Stomach (tissue), 9 donors: ENCODE data around the gene FAM131B. TPM values are rescaled to one million over a fixed set of nuclear protein-coding genes. Genes with fewer than 3 reads are reported as not detected.
A peak's percentile ranks its signal among the peaks of the same experiment; 100 is the strongest.

ENCODE experiments used
- DNase-seq, 2 donors: peaks; one replicate each; pipeline versions ENCODE4 v3.0.0 to v3.0.0-alpha.2; 2013 to 2019
- H3K27ac ChIP-seq, 5 donors: fragments of 200-600 bp in 4 of 5; sonication (generic) in 4 of 5; one replicate each; pipeline ENCODE4 v1.5.1; 2013 to 2019; ENCODE audit warnings: mild to moderate bottlenecking in 1 of 5, moderate library complexity in 1 of 5
- H3K27me3 ChIP-seq, 3 donors: fragments of 200-600 bp; sonication (generic); one replicate each; pipeline ENCODE4 v1.5.1; 2017 to 2019; ENCODE audit warnings: mixed run types in 1 of 3
- H3K36me3 ChIP-seq, 4 donors: fragments of 200-600 bp; sonication (generic); 1 replicate in 3 of 4; 2 replicates in 1 of 4; pipeline ENCODE4 v1.5.1; 2016 to 2019
- H3K4me1 ChIP-seq, 4 donors: fragments of 200-600 bp; sonication (generic); one replicate each; pipeline ENCODE4 v1.5.1; 2016 to 2019
- H3K4me3 ChIP-seq, 4 donors: fragments of 200-600 bp; sonication (generic) in 3 of 4; one replicate each; pipeline ENCODE4 v1.5.1; 2016 to 2019; ENCODE audit warnings: mild to moderate bottlenecking in 1 of 4
- H3K9me3 ChIP-seq, 4 donors: fragments of 200-600 bp; sonication (generic); one replicate each; pipeline ENCODE4 v1.5.1; 2016 to 2019
- EP300 ChIP-seq: sonication (generic); formaldehyde crosslinking; IDR thresholded peaks from one replicate; pipeline ENCODE4 v1.6.1; 2017; ENCODE audit warnings: antibody characterized with exemption
- POLR2A ChIP-seq, 4 donors: fragments of 450-650 bp; IDR thresholded peaks; one replicate each; pipeline ENCODE4 v1.6.1; 2016; ENCODE audit warnings: antibody characterized with exemption in 4 of 4, control low read depth in 2 of 4, mild to moderate bottlenecking in 1 of 4, moderate library complexity in 1 of 4
- POLR2AphosphoS5 ChIP-seq, 3 donors: sonication (generic); formaldehyde crosslinking; IDR thresholded peaks; one replicate each; pipeline ENCODE4 v1.6.1; 2016; ENCODE audit warnings: antibody characterized with exemption in 3 of 3
- WGBS, 5 donors: extraction: QIAGEN DNeasy Blood & Tissue Kit in 3 of 5; methylation state at CpG; one replicate each; pipeline versions ENCODE4 v1.1.5 to v1.1.7; 2013 to 2018; 5-methylcytosine and 5-hydroxymethylcytosine counted together
- intact Hi-C: fragments of 100-400 bp; cut with DNase I; formaldehyde crosslinking; loops from one replicate; pipeline ENCODE4 v1.15.1; 2023; ENCODE audit warnings: low total_unique reads
- polyA plus RNA-seq, 3 donors: library from polyadenylated mRNA; stranded (reverse); fragments of 200-250 nt; gene quantifications; one replicate each; pipeline ENCODE4 v1.2.3, GENCODE V29; 2013
- total RNA-seq, 5 donors: library from RNA; depleted of rRNA; stranded (reverse); fragments of >200 nt; gene quantifications; one replicate each; pipeline versions ENCODE4 v1.1.0 to v1.2.3, GENCODE V29; 2014 to 2016
- TF ChIP-seq, protein P1 (sequence below), 7 experiments: fragments of 450-650 bp in 4 of 7; fragments of 200-600 bp in 3 of 7; sonication (generic) in 3 of 7; IDR thresholded peaks; one replicate each; pipeline ENCODE4 v1.5.1; 2016 to 2019; ENCODE audit warnings: antibody characterized with exemption in 7 of 7, control low read depth in 2 of 7, mild to moderate bottlenecking in 1 of 7
- donor health status: healthy with polysubstance abuse.
- donor health status: Bipolar disorder and iron deficiency.
- donor health status: healthy.

Gene FAM131B
- total and polyA plus RNA-seq, 8 donors = 0.29 to 14.0 (median 0.46) TPM; not detected in 1

DNA sequence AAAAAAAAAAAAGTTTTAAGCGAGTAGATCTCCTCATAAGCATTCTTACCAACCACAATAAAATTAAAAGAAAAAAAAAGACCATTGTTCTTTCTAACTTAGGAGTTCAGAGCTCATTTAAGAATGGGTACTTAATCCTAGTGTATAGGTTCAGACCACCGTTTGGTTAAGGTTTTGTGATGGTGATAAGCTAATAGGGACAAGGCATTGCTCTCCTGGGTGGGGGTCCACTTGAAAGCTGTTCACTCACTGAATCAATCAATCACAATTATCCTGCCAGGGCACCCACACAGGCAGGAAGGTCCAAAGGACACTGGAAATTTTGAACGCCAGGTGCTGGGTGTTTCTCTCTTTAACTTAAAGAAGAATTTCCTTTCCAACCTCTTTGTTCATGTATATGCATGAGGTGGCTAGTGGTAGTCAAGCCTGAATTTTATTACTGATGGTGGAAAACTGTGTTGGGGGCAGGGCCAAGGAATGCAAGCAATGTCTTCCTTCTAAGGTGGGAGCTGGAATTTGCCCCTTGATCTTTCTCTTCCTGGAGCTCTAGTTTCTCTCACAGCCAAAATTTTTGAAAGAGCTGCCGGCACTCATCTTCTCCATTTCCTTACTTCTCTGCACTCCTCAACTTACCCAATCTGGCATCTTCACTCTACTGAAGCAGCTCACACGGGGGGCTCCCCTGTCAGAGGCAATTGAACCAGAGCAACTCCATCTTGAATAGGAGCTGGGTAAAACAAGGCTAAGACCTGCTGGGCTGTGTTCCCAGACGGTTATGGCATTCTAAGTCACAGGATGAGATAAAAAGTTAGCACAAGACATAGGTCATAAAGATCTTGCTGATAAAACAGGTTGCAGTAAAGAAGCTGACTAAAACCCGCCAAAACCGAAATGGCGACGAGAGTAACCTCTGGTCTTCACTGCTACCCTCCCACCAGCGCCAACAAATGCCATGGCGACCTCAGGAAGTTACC lies 7.5 kb upstream of the FAM131B start:
- 72 to 83% (median 76%) methylated on average over 12 of the region's 12 CpGs for WGBS, 5 donors
- Histone ChIP-seq H3K4me3 (no peak overlapping the region), H3K36me3 (no peaks in the 10 kb centered on the region), H3K27ac (no peak overlapping the region), H3K4me1 (peaks cover 0 to 21% (median under 1%) of the 10 kb centered on the region in 4 donors), H3K9me3 (no peaks in the 10 kb centered on the region), H3K27me3 (peaks cover 0 to 7% (median 0%) of the 10 kb centered on the region in 3 donors)
- intact Hi-C loops = no loop called here
- TF ChIP-seq POLR2A (IDR thresholded peaks at IDR 0.05) = no peak
- DNase-seq = no peak

DNA sequence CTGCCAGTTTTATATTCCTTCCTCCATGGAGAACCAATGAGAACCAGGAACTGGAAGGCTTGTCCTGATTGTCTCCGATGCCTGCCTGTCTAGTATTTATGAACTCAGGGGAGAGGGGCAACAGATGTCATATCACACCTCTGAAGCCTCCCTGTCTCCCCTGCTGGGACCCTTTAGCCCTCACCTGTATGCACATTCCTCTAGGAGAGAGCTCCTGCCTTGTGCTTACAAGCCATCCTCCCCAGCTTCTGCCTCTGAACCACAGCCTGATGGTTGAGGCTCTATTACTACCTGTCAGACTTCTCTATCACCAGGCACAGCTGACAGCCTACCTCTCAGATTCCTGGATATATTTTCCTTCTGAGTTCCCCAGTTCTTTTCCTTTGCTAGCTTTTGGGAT lies 5.9 kb upstream of the FAM131B start:
- H3K36me3 ChIP-seq = no peaks in the 10 kb centered on the region
- intact Hi-C loops = no loop called here
- TF ChIP-seq POLR2A (IDR thresholded peaks at IDR 0.05) (no peak), EP300 (no peak), POLR2AphosphoS5 (IDR thresholded peaks at IDR 0.05) (no peak)
- TF ChIP-seq, protein P1, sequence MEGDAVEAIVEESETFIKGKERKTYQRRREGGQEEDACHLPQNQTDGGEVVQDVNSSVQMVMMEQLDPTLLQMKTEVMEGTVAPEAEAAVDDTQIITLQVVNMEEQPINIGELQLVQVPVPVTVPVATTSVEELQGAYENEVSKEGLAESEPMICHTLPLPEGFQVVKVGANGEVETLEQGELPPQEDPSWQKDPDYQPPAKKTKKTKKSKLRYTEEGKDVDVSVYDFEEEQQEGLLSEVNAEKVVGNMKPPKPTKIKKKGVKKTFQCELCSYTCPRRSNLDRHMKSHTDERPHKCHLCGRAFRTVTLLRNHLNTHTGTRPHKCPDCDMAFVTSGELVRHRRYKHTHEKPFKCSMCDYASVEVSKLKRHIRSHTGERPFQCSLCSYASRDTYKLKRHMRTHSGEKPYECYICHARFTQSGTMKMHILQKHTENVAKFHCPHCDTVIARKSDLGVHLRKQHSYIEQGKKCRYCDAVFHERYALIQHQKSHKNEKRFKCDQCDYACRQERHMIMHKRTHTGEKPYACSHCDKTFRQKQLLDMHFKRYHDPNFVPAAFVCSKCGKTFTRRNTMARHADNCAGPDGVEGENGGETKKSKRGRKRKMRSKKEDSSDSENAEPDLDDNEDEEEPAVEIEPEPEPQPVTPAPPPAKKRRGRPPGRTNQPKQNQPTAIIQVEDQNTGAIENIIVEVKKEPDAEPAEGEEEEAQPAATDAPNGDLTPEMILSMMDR (IDR thresholded peaks at IDR 0.05) = no peak
- no peak for DNase-seq
- H3K4me1 ChIP-seq = peaks cover 0 to 11% (median 0%) of the 10 kb centered on the region in 4 donors
- 82 to 97% (median 94%) methylated on average over 1 of the region's 1 CpG for WGBS, 5 donors
- H3K4me3 ChIP-seq = no peak overlapping the region
- no peak overlapping the region for H3K27ac ChIP-seq
- H3K9me3 ChIP-seq = no peaks in the 10 kb centered on the region
- peaks cover 0 to 23% (median 5%) of the 10 kb centered on the region in 3 donors for H3K27me3 ChIP-seq

DNA sequence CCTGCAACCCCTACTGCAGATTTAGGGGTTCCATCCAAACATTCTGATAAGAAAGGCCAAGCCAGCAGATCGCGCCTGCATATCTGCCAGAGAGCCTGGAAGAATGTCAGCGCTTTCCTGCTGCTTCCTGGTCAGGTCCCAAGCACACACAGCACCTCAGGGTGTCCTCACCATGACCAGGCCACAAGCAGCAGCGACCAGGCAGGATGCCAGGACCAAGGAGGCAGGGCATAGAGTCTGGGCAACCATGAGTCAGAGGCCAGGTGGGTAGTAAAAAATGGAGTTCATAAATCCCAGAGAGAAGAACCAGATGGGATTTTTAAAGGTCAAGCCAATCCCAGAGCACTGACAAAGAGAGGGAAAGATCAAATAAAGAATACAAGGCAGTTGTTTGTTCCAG lies 5.5 kb upstream of the FAM131B start:
- peaks cover under 1 to 13% (median 1%) of the 10 kb centered on the region in 4 donors for H3K4me1 ChIP-seq
- no peaks in the 10 kb centered on the region for H3K36me3 ChIP-seq
- TF ChIP-seq POLR2A (IDR thresholded peaks at IDR 0.05) (no peak), POLR2AphosphoS5 (IDR thresholded peaks at IDR 0.05) (peak in 1 of 3 donors; percentile 68)
- 37 to 53% (median 48%) methylated on average over 4 of the region's 4 CpGs for WGBS, 5 donors
- intact Hi-C loops = no loop called here
- no peaks in the 10 kb centered on the region for H3K9me3 ChIP-seq
- peaks cover 0 to 27% (median 9%) of the 10 kb centered on the region in 3 donors for H3K27me3 ChIP-seq
- H3K27ac ChIP-seq = no peak overlapping the region
- DNase-seq = peak in 1 of 2 donors; percentile 84
- no peak overlapping the region for H3K4me3 ChIP-seq

DNA sequence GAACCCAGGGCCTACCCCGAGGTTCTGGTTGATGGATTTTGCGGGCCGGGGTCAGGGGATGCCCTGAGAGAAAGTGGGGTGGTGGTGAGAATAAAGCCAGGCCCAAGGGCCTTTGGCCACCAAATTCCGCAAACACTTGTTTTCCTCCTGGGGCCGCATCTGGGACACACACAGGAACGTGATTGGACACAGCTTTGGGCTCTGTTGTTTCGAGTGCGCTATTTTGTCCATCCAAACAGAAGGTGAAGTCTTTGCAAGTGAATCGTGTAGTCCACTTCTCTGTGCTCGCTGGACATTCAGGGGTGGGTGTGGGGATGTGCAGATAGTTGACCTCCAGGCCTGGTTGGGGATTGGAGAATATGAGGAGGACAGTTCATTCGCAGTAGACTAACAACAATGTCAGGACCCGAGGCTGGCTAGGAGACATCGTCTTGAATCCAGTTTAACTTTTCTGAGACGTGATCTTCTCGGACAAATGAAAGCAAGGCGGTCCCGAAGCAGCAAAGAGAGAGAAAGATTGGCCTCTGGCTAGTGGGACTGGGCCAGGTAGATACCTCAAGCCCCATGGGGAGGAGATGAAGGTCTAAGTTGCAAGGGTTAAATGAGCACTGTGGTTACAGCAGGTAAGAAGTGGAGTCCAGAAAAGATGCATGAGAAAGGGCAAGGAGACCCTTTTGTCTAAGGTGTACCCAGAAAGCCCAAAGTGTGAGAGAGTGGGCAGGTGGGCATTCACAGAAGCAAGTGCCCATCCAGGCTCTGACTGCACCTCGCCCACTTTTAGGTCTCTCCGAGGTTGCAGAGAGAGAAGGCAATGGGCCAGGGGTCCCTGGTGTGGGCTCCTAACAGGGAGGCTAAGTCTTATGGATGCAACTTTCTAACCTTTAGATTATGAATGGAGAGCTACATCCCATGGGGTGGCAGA lies 764 bp upstream of the FAM131B start:
- WGBS, 5 donors = 33 to 45% (median 41%) methylated on average over 15 to 19 of the region's 19 CpGs
- TF ChIP-seq, protein P1 (IDR thresholded peaks at IDR 0.05) = no peak
- TF ChIP-seq EP300 (no peak), POLR2AphosphoS5 (IDR thresholded peaks at IDR 0.05) (no peak), POLR2A (IDR thresholded peaks at IDR 0.05) (no peak)
- intact Hi-C loops = no loop called here
- H3K27ac ChIP-seq = no peak overlapping the region
- no peaks in the 10 kb centered on the region for H3K36me3 ChIP-seq
- DNase-seq = no peak
- peaks cover 12 to 71% (median 35%) of the 10 kb centered on the region in 3 donors for H3K27me3 ChIP-seq
- no peaks in the 10 kb centered on the region for H3K9me3 ChIP-seq
- peaks cover 17 to 19% (median 18%) of the 10 kb centered on the region in 4 donors for H3K4me1 ChIP-seq
- peak overlapping the region; percentile 58 to 82 (median 70) for H3K4me3 ChIP-seq
